Activated naive CD8-positive, alpha-beta T cell treated with anti-CD3 and anti-CD28 coated beads, Interleukin-2, amount 50 U/mL, for 16 hours (primary cell): ENCODE data around the gene SHOC2.

Experiments
- DNase-seq: peaks from one replicate; pipeline ENCODE4 v3.0.0-alpha.2; 2020; ENCODE audit warnings: low read depth, low spot score

SHOC2 gene

GRCh38 chr10:110946496-110946895 is 27.1 kb downstream of the SHOC2 start:
- DNase-seq: no peak

GRCh38 chr10:110947061-110947595 is 27.7 kb downstream of the SHOC2 start:
- no peak for DNase-seq

- DNase-seq: no peak
Observed at GRCh38 chr10:110951381-110951780, 32.0 kb downstream of the SHOC2 start.

- no peak for DNase-seq
Observed at GRCh38 chr10:110957606-110958005, 38.2 kb downstream of the SHOC2 start.

GRCh38 chr10:110959379-110960332 is 40.3 kb downstream of the SHOC2 start:
- DNase-seq: no peak

GRCh38 chr10:110960333-110960712 is 40.9 kb downstream of the SHOC2 start:
- no peak for DNase-seq

- DNase-seq: no peak
Observed at GRCh38 chr10:110962443-110962842, 43.0 kb downstream of the SHOC2 start.

GRCh38 chr10:110963162-110963561 is 43.8 kb downstream of the SHOC2 start:
- DNase-seq: no peak

GRCh38 chr10:110964681-110965080 is 45.3 kb downstream of the SHOC2 start:
- no peak for DNase-seq

- no peak for DNase-seq
Observed at GRCh38 chr10:110965216-110965615, 45.8 kb downstream of the SHOC2 start.

- DNase-seq: no peak
Observed at GRCh38 chr10:110966146-110966545, 46.7 kb downstream of the SHOC2 start.

GRCh38 chr10:110967009-110967630 is 47.7 kb downstream of the SHOC2 start:
- DNase-seq: no peak

GRCh38 chr10:110967645-110968044 is 48.2 kb downstream of the SHOC2 start:
- DNase-seq: no peak

- no peak for DNase-seq
Observed at GRCh38 chr10:110969183-110969582, 49.8 kb downstream of the SHOC2 start.

- no peak for DNase-seq
Observed at GRCh38 chr10:110971638-110972037, 52.2 kb downstream of the SHOC2 start.

GRCh38 chr10:110972231-110973134 is 53.1 kb downstream of the SHOC2 start:
- no peak for DNase-seq

GRCh38 chr10:110973400-110973799 is 54.0 kb downstream of the SHOC2 start:
- no peak for DNase-seq

GRCh38 chr10:110976577-110976976 is 57.2 kb downstream of the SHOC2 start:
- DNase-seq: no peak

- no peak for DNase-seq
Observed at GRCh38 chr10:110977662-110978061, 58.3 kb downstream of the SHOC2 start.

GRCh38 chr10:110978204-110978603 is 58.8 kb downstream of the SHOC2 start:
- DNase-seq: no peak

- no peak for DNase-seq
Observed at GRCh38 chr10:110979611-110980010, 60.2 kb downstream of the SHOC2 start.

- no peak for DNase-seq
Observed at GRCh38 chr10:110980807-110981206, 61.4 kb downstream of the SHOC2 start.
